ENCODE results near the gene CSRNP3.

- TF ChIP-seq, protein P1, sequence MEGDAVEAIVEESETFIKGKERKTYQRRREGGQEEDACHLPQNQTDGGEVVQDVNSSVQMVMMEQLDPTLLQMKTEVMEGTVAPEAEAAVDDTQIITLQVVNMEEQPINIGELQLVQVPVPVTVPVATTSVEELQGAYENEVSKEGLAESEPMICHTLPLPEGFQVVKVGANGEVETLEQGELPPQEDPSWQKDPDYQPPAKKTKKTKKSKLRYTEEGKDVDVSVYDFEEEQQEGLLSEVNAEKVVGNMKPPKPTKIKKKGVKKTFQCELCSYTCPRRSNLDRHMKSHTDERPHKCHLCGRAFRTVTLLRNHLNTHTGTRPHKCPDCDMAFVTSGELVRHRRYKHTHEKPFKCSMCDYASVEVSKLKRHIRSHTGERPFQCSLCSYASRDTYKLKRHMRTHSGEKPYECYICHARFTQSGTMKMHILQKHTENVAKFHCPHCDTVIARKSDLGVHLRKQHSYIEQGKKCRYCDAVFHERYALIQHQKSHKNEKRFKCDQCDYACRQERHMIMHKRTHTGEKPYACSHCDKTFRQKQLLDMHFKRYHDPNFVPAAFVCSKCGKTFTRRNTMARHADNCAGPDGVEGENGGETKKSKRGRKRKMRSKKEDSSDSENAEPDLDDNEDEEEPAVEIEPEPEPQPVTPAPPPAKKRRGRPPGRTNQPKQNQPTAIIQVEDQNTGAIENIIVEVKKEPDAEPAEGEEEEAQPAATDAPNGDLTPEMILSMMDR (optimal IDR thresholded peaks at IDR 0.05 in 1 of 3, IDR thresholded peaks at IDR 0.05 in 1 of 3, conservative IDR thresholded peaks at IDR 0.05 in 1 of 3; ENCODE audit: extremely low read depth in 1 of 3, insufficient read depth in 2 of 3, low read length in 3 of 3): no peak
- no peak for TF ChIP-seq EZH2 (IDR thresholded peaks at IDR 0.05; ENCODE audit: low read length)
Observed at GRCh38 chr2:165609672-165610071, 140.2 kb downstream of the CSRNP3 start.
